WTC11 (cell line): ENCODE data around the gene SP100. TPM values are rescaled to one million over a fixed set of nuclear protein-coding genes. Genes with fewer than 3 reads are reported as not detected.

Experiments used
- ATAC-seq: fragments of 200-7000 bp; cut with Tn5 transposase; 2 replicates; pipeline ENCODE4 v1.10.0; 2021; ENCODE audit warnings: mild to moderate bottlenecking, moderate library complexity
- CTCF ChIA-PET: fragments of 300-600 bp; sonication (Branson Sonifier 250); formaldehyde crosslinking; loops from one replicate; lab custom pipeline; 2021; ENCODE audit warnings: antibody characterized with exemption; lab: Charles Lee
- POLR2A ChIA-PET: fragments of 350-600 bp; sonication (Branson Sonifier 250); formaldehyde crosslinking; loops from one replicate; lab custom pipeline; 2021; ENCODE audit warnings: antibody characterized with exemption; lab: Charles Lee
- DNase-seq: peaks from one replicate; pipeline ENCODE4 v3.0.0; 2021; ENCODE audit warnings: low spot score
- H3K27ac Mint-ChIP-seq: 2 replicates; pipeline ENCODE4 v1.8.0; 2021; ENCODE audit warnings: mixed read lengths
- H3K27me3 Mint-ChIP-seq: 2 replicates; pipeline ENCODE4 v1.8.0; 2021; ENCODE audit warnings: low read depth, mild to moderate bottlenecking, moderate library complexity, mixed read lengths
- H3K36me3 Mint-ChIP-seq: 2 replicates; pipeline ENCODE4 v1.8.0; 2021; ENCODE audit warnings: mixed read lengths
- H3K4me1 Mint-ChIP-seq: 2 replicates; pipeline ENCODE4 v1.8.0; 2022; ENCODE audit warnings: mixed read lengths
- H3K4me3 Mint-ChIP-seq: 2 replicates; pipeline ENCODE4 v1.8.0; 2021; ENCODE audit warnings: mild to moderate bottlenecking, moderate library complexity, mixed read lengths
- H3K9me3 Mint-ChIP-seq: 2 replicates; pipeline ENCODE4 v1.8.0; 2021; ENCODE audit warnings: mixed read lengths
- CBFB ChIP-seq: sonication (generic); formaldehyde crosslinking; IDR thresholded peaks from 2 replicates; pipeline ENCODE4 v1.8.1; 2022; ENCODE audit warnings: mild to moderate bottlenecking, low read depth, missing genetic modification reagents
- CREB1 ChIP-seq: sonication (generic); formaldehyde crosslinking; IDR thresholded peaks from 2 replicates; pipeline ENCODE4 v1.8.0; 2023; ENCODE audit warnings: mild to moderate bottlenecking, missing genetic modification reagents
- CREM ChIP-seq: sonication (generic); formaldehyde crosslinking; IDR thresholded peaks from 2 replicates; pipeline ENCODE4 v1.8.1; 2022; ENCODE audit warnings: mild to moderate bottlenecking, missing genetic modification reagents, moderate library complexity
- E2F4 ChIP-seq: sonication (generic); formaldehyde crosslinking; IDR thresholded peaks from 2 replicates; pipeline ENCODE4 v1.8.1; 2022; ENCODE audit warnings: low read depth, mild to moderate bottlenecking, moderate library complexity, missing genetic modification reagents, borderline replicate concordance
- E2F5 ChIP-seq: sonication (generic); formaldehyde crosslinking; IDR thresholded peaks from 2 replicates; pipeline ENCODE4 v1.8.1; 2022; ENCODE audit warnings: mild to moderate bottlenecking, moderate library complexity, missing genetic modification reagents
- ELF4 ChIP-seq: sonication (generic); formaldehyde crosslinking; IDR thresholded peaks from 2 replicates; pipeline ENCODE4 v1.8.1; 2022; ENCODE audit warnings: low read depth, mild to moderate bottlenecking, moderate library complexity, missing genetic modification reagents
- FOXK1 ChIP-seq: sonication (generic); formaldehyde crosslinking; IDR thresholded peaks from 2 replicates; pipeline ENCODE4 v1.8.0; 2022; ENCODE audit warnings: mild to moderate bottlenecking, moderate library complexity, missing genetic modification reagents
- FOXP1 ChIP-seq: sonication (generic); formaldehyde crosslinking; IDR thresholded peaks from 2 replicates; pipeline ENCODE4 v1.8.0; 2022; ENCODE audit warnings: missing genetic modification reagents, mild to moderate bottlenecking, moderate library complexity, borderline replicate concordance
- FOXP4 ChIP-seq: sonication (generic); formaldehyde crosslinking; IDR thresholded peaks from 2 replicates; pipeline ENCODE4 v1.8.0; 2022; ENCODE audit warnings: mild to moderate bottlenecking, missing genetic modification reagents
- GRHL2 ChIP-seq: fragments of 250-450 bp; sonication (Bioruptor Pico); IDR thresholded peaks from 2 replicates; pipeline ENCODE4 v1.8.0; 2022; ENCODE audit warnings: mild to moderate bottlenecking, moderate library complexity; ENCODE audit not compliant: insufficient replicate concordance, severe bottlenecking
- IRF2 ChIP-seq: sonication (generic); formaldehyde crosslinking; IDR thresholded peaks from 2 replicates; pipeline ENCODE4 v1.8.0; 2022; ENCODE audit warnings: low read depth, missing genetic modification reagents, borderline replicate concordance
- MYBL2 ChIP-seq: sonication (generic); formaldehyde crosslinking; IDR thresholded peaks from 2 replicates; pipeline ENCODE4 v1.8.1; 2023; ENCODE audit warnings: mild to moderate bottlenecking, moderate library complexity, missing genetic modification reagents
- RORB ChIP-seq: fragments of 250-450 bp; sonication (Bioruptor Pico); IDR thresholded peaks from 2 replicates; pipeline ENCODE4 v1.9.0; 2021; ENCODE audit warnings: mild to moderate bottlenecking
- SMAD4 ChIP-seq: sonication (generic); formaldehyde crosslinking; IDR thresholded peaks from 2 replicates; pipeline ENCODE4 v1.8.0; 2022; ENCODE audit warnings: mild to moderate bottlenecking, missing genetic modification reagents
- SOX15 ChIP-seq: fragments of 250-450 bp; sonication (Bioruptor Pico); IDR thresholded peaks from 2 replicates; pipeline ENCODE4 v1.9.0; 2021; ENCODE audit warnings: mild to moderate bottlenecking
- TEAD4 ChIP-seq: sonication (generic); formaldehyde crosslinking; IDR thresholded peaks from 2 replicates; pipeline ENCODE4 v1.8.0; 2022; ENCODE audit warnings: mild to moderate bottlenecking, missing genetic modification reagents
- USF2 ChIP-seq: sonication (generic); formaldehyde crosslinking; IDR thresholded peaks from 2 replicates; pipeline ENCODE4 v1.8.1; 2023; ENCODE audit warnings: mild to moderate bottlenecking, missing genetic modification reagents, moderate library complexity
- ZBTB21 ChIP-seq: sonication (generic); formaldehyde crosslinking; IDR thresholded peaks from 2 replicates; pipeline ENCODE4 v1.8.1; 2023; ENCODE audit warnings: mild to moderate bottlenecking, missing genetic modification reagents, borderline replicate concordance
- ZNF232 ChIP-seq: sonication (generic); formaldehyde crosslinking; IDR thresholded peaks from 2 replicates; pipeline ENCODE4 v1.8.0; 2022; ENCODE audit warnings: mild to moderate bottlenecking, missing genetic modification reagents
- ZNF263 ChIP-seq: sonication (generic); formaldehyde crosslinking; IDR thresholded peaks from 2 replicates; pipeline ENCODE4 v1.8.1; 2022; ENCODE audit warnings: low read depth, mild to moderate bottlenecking, moderate library complexity, missing genetic modification reagents
- ZNF396 ChIP-seq: fragments of 250-450 bp; sonication (Bioruptor Pico); IDR thresholded peaks from 2 replicates; pipeline ENCODE4 v1.8.0; 2021; ENCODE audit warnings: mild to moderate bottlenecking, moderate library complexity, borderline replicate concordance
- ZNF423 ChIP-seq: fragments of 250-450 bp; sonication (Bioruptor Pico); IDR thresholded peaks from 2 replicates; pipeline ENCODE4 v2.1.2; 2022; ENCODE audit warnings: mild to moderate bottlenecking, moderate library complexity
- total RNA-seq: library from RNA; stranded (reverse); gene quantifications from 3 replicates; pipeline ENCODE4 v1.2.3, GENCODE V29; 2021
- TF ChIP-seq, protein P1 (sequence below): fragments of 250-450 bp; sonication (Bioruptor Pico); IDR thresholded peaks from 2 replicates; pipeline ENCODE4 v2.1.2; 2022; ENCODE audit warnings: mild to moderate bottlenecking, moderate library complexity
- TF ChIP-seq, protein P2 (sequence below): sonication (generic); formaldehyde crosslinking; IDR thresholded peaks from 2 replicates; pipeline ENCODE4 v1.8.0; 2022; ENCODE audit warnings: missing genetic modification reagents

The SP100 gene
- total RNA-seq, 1 experiment from 2014 or later = 1.3 TPM

- Mint-ChIP-seq H3K4me1 (no peaks in the 10 kb centered on the region), H3K27me3 (no peaks in the 10 kb centered on the region), H3K27ac (no peak overlapping the region), H3K9me3 (peaks cover 14% of the 10 kb centered on the region), H3K4me3 (no peak overlapping the region), H3K36me3 (peaks cover 3% of the 10 kb centered on the region; the same call in 1 of the 2 replicates)
- CTCF ChIA-PET = no interaction called here
- POLR2A ChIA-PET = no interaction called here
- no peak for TF ChIP-seq SMAD4 (CRISPR knock-in tag)
- TF ChIP-seq FOXP1 (CRISPR knock-in tag) = no peak
- TF ChIP-seq GRHL2 (CRISPR knock-in tag) = no peak
- DNase-seq (no peak), ATAC-seq (no peak)
Measured at GRCh38 chr2:230583581-230583980, 167.6 kb downstream of the SP100 start.

DNA sequence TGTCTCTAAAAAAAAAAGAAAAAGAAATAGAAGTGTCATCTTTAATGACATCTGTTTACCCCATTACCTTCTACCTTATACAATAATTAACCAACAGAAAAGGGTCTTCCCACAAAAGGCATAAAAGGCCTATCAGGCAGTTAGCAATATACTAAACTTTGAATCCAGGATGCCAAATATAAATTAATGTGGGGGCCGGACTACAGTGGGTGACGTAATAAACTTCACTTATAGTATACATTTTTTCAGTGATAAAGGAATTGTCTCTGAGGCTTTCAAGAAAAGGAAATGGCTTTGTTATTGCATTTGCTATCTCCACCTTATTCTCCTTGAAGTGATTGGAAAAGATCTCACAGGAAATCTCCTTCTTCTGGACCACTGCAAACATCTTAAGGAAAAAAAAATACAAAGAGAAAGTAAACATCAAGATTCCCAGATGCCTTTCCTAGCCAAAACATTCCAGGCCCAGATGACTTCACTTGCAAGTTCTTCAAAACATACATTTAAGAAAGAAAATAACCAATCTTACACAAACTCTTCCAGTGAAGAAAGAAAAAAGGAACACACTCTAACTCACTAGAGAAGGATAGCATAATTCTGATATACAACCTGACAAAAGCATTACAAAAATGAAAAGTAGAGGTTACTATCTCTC, 170.5 kb downstream of the SP100 start:
- no peak for ATAC-seq
- Mint-ChIP-seq H3K4me3 (no peak overlapping the region), H3K27ac (no peak overlapping the region), H3K27me3 (no peaks in the 10 kb centered on the region), H3K36me3 (peaks cover 3% of the 10 kb centered on the region; the same call in 1 of the 2 replicates), H3K4me1 (no peaks in the 10 kb centered on the region), H3K9me3 (peaks cover 14% of the 10 kb centered on the region)
- no peak for DNase-seq
- no peak for TF ChIP-seq CREB1 (CRISPR knock-in tag)
- no peak for TF ChIP-seq ZNF396 (CRISPR knock-in tag)
- TF ChIP-seq ZNF232 (CRISPR knock-in tag) = no peak
- TF ChIP-seq USF2 (CRISPR knock-in tag) = no peak
- TF ChIP-seq MYBL2 = no peak
- no peak for TF ChIP-seq E2F5
- no peak for TF ChIP-seq ZNF263
- TF ChIP-seq, protein P1, sequence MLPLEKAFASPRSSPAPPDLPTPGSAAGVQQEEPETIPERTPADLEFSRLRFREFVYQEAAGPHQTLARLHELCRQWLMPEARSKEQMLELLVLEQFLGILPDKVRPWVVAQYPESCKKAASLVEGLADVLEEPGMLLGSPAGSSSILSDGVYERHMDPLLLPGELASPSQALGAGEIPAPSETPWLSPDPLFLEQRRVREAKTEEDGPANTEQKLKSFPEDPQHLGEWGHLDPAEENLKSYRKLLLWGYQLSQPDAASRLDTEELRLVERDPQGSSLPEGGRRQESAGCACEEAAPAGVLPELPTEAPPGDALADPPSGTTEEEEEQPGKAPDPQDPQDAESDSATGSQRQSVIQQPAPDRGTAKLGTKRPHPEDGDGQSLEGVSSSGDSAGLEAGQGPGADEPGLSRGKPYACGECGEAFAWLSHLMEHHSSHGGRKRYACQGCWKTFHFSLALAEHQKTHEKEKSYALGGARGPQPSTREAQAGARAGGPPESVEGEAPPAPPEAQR (CRISPR knock-in tag) = no peak
- POLR2A ChIA-PET = no interaction called here
- CTCF ChIA-PET = no interaction called here

DNA sequence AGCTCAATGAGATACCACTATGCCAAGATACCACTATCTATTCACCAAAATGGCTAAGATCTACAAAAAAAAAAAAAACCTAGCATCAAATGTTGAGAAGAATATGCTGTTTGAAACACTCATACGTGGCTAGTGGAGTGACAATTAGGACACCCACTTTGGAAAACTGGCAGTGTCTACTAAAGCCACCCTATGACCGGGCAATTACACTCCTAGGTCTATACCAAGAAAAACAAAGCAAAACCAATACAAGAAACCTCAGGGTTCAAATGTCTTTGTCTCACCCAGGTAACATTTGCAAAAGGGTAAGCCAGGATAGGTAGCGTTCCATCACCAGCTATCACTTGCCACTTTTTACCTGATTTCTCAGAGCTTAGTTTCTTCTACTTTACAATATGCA, 173.0 kb downstream of the SP100 start:
- ChIA-PET POLR2A (no interaction called here), CTCF (no interaction called here)
- Mint-ChIP-seq H3K27me3 (no peaks in the 10 kb centered on the region), H3K36me3 (no peaks in the 10 kb centered on the region), H3K4me3 (no peak overlapping the region), H3K27ac (no peak overlapping the region), H3K9me3 (no peaks in the 10 kb centered on the region; the same call in 1 of the 2 replicates), H3K4me1 (no peaks in the 10 kb centered on the region)
- DNase-seq (no peak), ATAC-seq (no peak)
- TF ChIP-seq RORB (CRISPR knock-in tag) = no peak
- no peak for TF ChIP-seq FOXP4 (CRISPR knock-in tag)
- TF ChIP-seq ZNF423 = no peak
- TF ChIP-seq CBFB = no peak
- TF ChIP-seq IRF2 (CRISPR knock-in tag) = no peak
- TF ChIP-seq CREM (CRISPR knock-in tag) = no peak
- TF ChIP-seq TEAD4 (CRISPR knock-in tag) = no peak
- no peak for TF ChIP-seq E2F4 (CRISPR knock-in tag)
- TF ChIP-seq SOX15 (CRISPR knock-in tag) = no peak
- no peak for TF ChIP-seq ZBTB21 (CRISPR knock-in tag)
- TF ChIP-seq, protein P2, sequence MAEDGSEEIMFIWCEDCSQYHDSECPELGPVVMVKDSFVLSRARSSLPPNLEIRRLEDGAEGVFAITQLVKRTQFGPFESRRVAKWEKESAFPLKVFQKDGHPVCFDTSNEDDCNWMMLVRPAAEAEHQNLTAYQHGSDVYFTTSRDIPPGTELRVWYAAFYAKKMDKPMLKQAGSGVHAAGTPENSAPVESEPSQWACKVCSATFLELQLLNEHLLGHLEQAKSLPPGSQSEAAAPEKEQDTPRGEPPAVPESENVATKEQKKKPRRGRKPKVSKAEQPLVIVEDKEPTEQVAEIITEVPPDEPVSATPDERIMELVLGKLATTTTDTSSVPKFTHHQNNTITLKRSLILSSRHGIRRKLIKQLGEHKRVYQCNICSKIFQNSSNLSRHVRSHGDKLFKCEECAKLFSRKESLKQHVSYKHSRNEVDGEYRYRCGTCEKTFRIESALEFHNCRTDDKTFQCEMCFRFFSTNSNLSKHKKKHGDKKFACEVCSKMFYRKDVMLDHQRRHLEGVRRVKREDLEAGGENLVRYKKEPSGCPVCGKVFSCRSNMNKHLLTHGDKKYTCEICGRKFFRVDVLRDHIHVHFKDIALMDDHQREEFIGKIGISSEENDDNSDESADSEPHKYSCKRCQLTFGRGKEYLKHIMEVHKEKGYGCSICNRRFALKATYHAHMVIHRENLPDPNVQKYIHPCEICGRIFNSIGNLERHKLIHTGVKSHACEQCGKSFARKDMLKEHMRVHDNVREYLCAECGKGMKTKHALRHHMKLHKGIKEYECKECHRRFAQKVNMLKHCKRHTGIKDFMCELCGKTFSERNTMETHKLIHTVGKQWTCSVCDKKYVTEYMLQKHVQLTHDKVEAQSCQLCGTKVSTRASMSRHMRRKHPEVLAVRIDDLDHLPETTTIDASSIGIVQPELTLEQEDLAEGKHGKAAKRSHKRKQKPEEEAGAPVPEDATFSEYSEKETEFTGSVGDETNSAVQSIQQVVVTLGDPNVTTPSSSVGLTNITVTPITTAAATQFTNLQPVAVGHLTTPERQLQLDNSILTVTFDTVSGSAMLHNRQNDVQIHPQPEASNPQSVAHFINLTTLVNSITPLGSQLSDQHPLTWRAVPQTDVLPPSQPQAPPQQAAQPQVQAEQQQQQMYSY (CRISPR knock-in tag) = no peak
- TF ChIP-seq FOXK1 (CRISPR knock-in tag) = no peak
- TF ChIP-seq ELF4 (CRISPR knock-in tag) = no peak
